Smooth muscle cell (in vitro differentiated cells): ENCODE measurements around the gene HEATR1. TPM values are rescaled to one million over a fixed set of nuclear protein-coding genes. Genes with fewer than 3 reads are reported as not detected.

ENCODE experiments used
- DNase-seq: peaks from one replicate; lab custom pipeline; 2025; ENCODE audit not compliant: unreplicated experiment; lab: John Stamatoyannopoulos, UW
- H2AFZ ChIP-seq: fragments of 200-600 bp; sonication (generic); 2 replicates; pipeline ENCODE4 v1.6.0; 2016; ENCODE audit warnings: antibody characterized with exemption, low read depth, mild to moderate bottlenecking
- H3F3A ChIP-seq: fragments of 200-600 bp; sonication (generic); 2 replicates; pipeline ENCODE4 v1.6.0; 2017; ENCODE audit warnings: antibody characterized with exemption, low read depth
- H3K27ac ChIP-seq: fragments of 200-600 bp; sonication (generic); 2 replicates; pipeline ENCODE4 v1.5.1; 2016; ENCODE audit warnings: low read depth, mild to moderate bottlenecking
- H3K27me3 ChIP-seq: fragments of 200-600 bp; sonication (generic); 2 replicates; pipeline ENCODE4 v1.6.1; 2016; ENCODE audit warnings: low read depth, mild to moderate bottlenecking
- H3K36me3 ChIP-seq: fragments of 200-600 bp; sonication (generic); 2 replicates; pipeline ENCODE4 v1.5.1; 2016; ENCODE audit warnings: low read depth
- H3K4me1 ChIP-seq: fragments of 200-600 bp; sonication (generic); 2 replicates; pipeline ENCODE4 v1.5.1; 2016; ENCODE audit warnings: low read depth
- H3K4me2 ChIP-seq: fragments of 200-600 bp; sonication (generic); 2 replicates; pipeline ENCODE4 v1.6.0; 2016; ENCODE audit warnings: mild to moderate bottlenecking
- H3K4me3 ChIP-seq: fragments of 200-600 bp; sonication (generic); 2 replicates; pipeline ENCODE4 v1.5.1; 2016; ENCODE audit warnings: mild to moderate bottlenecking
- H3K79me2 ChIP-seq: fragments of 200-600 bp; sonication (generic); 2 replicates; pipeline ENCODE4 v1.6.0; 2016; ENCODE audit warnings: low read depth, mild to moderate bottlenecking
- H3K9ac ChIP-seq: fragments of 200-600 bp; sonication (generic); 2 replicates; pipeline ENCODE4 v1.6.0; 2016; ENCODE audit warnings: low read depth
- H3K9me3 ChIP-seq: fragments of 200-600 bp; sonication (generic); replicated peaks from 2 replicates; pipeline ENCODE4 v1.5.1; 2016; ENCODE audit warnings: low read depth
- H4K20me1 ChIP-seq: fragments of 200-600 bp; sonication (generic); 2 replicates; pipeline ENCODE4 v1.6.0; 2016; ENCODE audit warnings: low read depth
- CTCF ChIP-seq: fragments of 200-600 bp; sonication (generic); IDR thresholded peaks from 2 replicates; pipeline ENCODE4 v1.5.1; 2017; ENCODE audit warnings: borderline replicate concordance, mild to moderate bottlenecking, antibody characterized with exemption; ENCODE audit not compliant: insufficient read depth, poor library complexity, severe bottlenecking
- WGBS: methylation state at CpG from one replicate; pipeline ENCODE4 v1.1.7; 2016; ENCODE audit warnings: low lambda C conversion rate; 5-methylcytosine and 5-hydroxymethylcytosine counted together
- polyA plus RNA-seq: library from polyadenylated mRNA; unstranded; fragments of >200 nt; fragmentation: Nextera tagmentation; extraction: Ambion mirVana; gene quantifications from 2 replicates; pipeline ENCODE4 v1.2.1, GENCODE V29; 2016
- total RNA-seq: library from RNA; depleted of rRNA; stranded (reverse); fragments of >200 nt; gene quantifications from 2 replicates; pipeline ENCODE4 v1.2.3, GENCODE V29; 2014

Gene HEATR1, protein sequence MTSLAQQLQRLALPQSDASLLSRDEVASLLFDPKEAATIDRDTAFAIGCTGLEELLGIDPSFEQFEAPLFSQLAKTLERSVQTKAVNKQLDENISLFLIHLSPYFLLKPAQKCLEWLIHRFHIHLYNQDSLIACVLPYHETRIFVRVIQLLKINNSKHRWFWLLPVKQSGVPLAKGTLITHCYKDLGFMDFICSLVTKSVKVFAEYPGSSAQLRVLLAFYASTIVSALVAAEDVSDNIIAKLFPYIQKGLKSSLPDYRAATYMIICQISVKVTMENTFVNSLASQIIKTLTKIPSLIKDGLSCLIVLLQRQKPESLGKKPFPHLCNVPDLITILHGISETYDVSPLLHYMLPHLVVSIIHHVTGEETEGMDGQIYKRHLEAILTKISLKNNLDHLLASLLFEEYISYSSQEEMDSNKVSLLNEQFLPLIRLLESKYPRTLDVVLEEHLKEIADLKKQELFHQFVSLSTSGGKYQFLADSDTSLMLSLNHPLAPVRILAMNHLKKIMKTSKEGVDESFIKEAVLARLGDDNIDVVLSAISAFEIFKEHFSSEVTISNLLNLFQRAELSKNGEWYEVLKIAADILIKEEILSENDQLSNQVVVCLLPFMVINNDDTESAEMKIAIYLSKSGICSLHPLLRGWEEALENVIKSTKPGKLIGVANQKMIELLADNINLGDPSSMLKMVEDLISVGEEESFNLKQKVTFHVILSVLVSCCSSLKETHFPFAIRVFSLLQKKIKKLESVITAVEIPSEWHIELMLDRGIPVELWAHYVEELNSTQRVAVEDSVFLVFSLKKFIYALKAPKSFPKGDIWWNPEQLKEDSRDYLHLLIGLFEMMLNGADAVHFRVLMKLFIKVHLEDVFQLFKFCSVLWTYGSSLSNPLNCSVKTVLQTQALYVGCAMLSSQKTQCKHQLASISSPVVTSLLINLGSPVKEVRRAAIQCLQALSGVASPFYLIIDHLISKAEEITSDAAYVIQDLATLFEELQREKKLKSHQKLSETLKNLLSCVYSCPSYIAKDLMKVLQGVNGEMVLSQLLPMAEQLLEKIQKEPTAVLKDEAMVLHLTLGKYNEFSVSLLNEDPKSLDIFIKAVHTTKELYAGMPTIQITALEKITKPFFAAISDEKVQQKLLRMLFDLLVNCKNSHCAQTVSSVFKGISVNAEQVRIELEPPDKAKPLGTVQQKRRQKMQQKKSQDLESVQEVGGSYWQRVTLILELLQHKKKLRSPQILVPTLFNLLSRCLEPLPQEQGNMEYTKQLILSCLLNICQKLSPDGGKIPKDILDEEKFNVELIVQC (N-terminal part only)
- total RNA-seq (25.3 and 29.0 TPM in 2 replicates), polyA plus RNA-seq (6.9 and 7.4 TPM in 2 replicates)

DNA sequence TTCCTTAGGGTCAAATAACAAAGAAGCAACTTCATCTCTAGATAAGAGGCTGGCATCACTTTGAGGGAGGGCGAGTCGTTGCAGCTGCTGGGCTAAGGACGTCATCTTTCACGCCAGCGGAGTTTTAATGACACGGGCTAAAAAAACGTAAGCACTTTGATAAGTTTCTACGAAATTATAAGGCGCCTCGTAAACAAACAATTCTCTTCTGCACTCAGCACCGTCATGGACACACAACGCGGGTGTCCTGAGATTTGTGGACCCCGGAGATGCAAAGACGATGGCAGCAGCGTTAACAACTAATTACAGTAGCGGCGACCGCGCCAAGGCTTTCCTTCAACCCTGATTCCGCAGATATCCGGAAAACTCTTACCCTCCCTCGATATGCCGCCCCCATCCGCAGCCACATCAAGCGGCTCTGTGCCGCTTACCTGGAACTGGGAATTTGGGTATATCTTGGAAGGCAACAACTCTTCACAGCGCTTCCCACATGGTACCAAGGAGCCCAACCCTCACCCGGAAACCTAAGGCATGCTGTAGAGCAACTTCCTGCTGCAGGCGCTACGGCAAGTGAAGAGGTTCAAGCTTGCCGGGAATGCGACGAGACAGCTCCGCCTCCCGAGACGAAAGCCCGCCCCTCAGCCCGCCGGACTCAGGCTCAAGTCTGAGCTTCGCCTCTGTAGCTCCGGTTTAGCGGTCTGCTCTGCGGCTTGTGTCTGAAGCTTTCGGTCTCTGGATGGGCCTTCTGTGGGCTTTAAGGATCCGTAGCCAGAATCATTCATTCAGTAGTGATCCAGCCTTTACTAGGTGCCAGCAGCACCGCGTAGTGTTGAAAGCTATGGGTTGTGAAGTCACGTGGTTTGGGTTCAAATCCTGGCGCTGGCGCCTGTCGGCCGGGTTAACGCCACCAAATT, at the start of gene HEATR1:
Gene HEATR1, minus strand, starts transcription at position 526 of the 914 bp plus-strand sequence. Its CDS starts 421 bp downstream, at position 105.
- Histone ChIP-seq H3K79me2 (peaks cover 15% of the 10 kb centered on the region), H2AFZ (peak within 1 kb of the TSS; percentile 99), H3K4me1 (peaks cover 10% of the 10 kb centered on the region), H3K9ac (peak within 1 kb of the TSS; percentile 68), H3K9me3 (no peaks in the 10 kb centered on the region), H3K4me3 (peak within 1 kb of the TSS; percentile 76), H3K36me3 (no peaks in the 10 kb centered on the region), H3K27me3 (no peaks in the 10 kb centered on the region), H3K27ac (peak within 1 kb of the TSS; percentile 70), H3F3A (peaks cover 3% of the 10 kb centered on the region), H3K4me2 (peak within 1 kb of the TSS; percentile 95), H4K20me1 (peaks cover 10% of the 10 kb centered on the region)
- TF ChIP-seq CTCF, result no peak
- WGBS, result 1% methylated on average over 54 of the region's 54 CpGs
- DNase-seq, result peak; percentile 59

GRCh38 chr1:236645016-236645680, 40.8 kb upstream of the HEATR1 start:
- Histone ChIP-seq H3F3A (no peaks in the 10 kb centered on the region), H3K4me1 (no peaks in the 10 kb centered on the region), H3K79me2 (no peaks in the 10 kb centered on the region), H3K4me3 (no peak overlapping the region), H3K36me3 (no peaks in the 10 kb centered on the region), H3K9me3 (no peaks in the 10 kb centered on the region), H3K27ac (no peak overlapping the region), H3K27me3 (peaks cover under 1% of the 10 kb centered on the region), H3K4me2 (no peak overlapping the region), H4K20me1 (no peaks in the 10 kb centered on the region), H2AFZ (no peak overlapping the region), H3K9ac (no peak overlapping the region)
- TF ChIP-seq CTCF, result no peak
- WGBS, result 87% methylated on average over 5 of the region's 5 CpGs
- no peak for DNase-seq

DNA sequence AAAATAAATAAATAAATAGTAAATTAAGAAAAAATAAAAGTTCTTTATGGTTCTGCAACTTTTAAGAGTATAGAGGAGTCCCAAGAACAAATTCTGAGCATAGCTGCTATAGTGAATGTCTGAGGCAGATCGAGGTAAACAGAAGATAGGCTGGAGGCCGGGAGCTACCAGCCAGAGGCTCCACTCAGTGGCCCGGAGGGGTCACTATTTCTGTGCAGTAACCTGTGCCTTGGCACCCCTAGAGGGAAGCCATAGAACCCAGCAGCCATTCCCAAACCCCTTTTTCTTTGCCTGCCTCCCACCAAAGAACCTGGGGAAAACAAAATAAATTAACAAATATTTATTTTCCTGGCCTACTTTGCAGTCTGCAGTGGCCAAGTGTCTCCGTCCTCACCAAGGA, 38.4 kb upstream of the HEATR1 start:
- Histone ChIP-seq H3F3A (no peaks in the 10 kb centered on the region), H3K4me1 (no peaks in the 10 kb centered on the region), H4K20me1 (no peaks in the 10 kb centered on the region), H3K9ac (no peak overlapping the region), H3K27me3 (peaks cover 4% of the 10 kb centered on the region), H2AFZ (no peak overlapping the region), H3K36me3 (no peaks in the 10 kb centered on the region), H3K4me3 (no peak overlapping the region), H3K9me3 (no peaks in the 10 kb centered on the region), H3K4me2 (no peak overlapping the region), H3K27ac (no peak overlapping the region), H3K79me2 (no peaks in the 10 kb centered on the region)
- TF ChIP-seq CTCF, result no peak
- DNase-seq, result no peak
- 95% methylated on average over 4 of the region's 4 CpGs for WGBS
